Measurements from ENCODE around the gene HOXC10.

The HOXC10 gene

GRCh38 chr12:54022960-54023884 is 38.3 kb downstream of the HOXC10 start:
- peaks cover 5% of the 10 kb centered on the region for H3K4me1 ChIP-seq (ENCODE audit: insufficient read depth, low read length)
- H3K4me3 ChIP-seq (ENCODE audit: low read length) = no peak overlapping the region
- peaks cover 96% of the 10 kb centered on the region for H3K27me3 ChIP-seq (ENCODE audit: insufficient read depth, low read length)
- H3K36me3 ChIP-seq (ENCODE audit: insufficient read depth, low read length) = no peaks in the 10 kb centered on the region
- no peaks in the 10 kb centered on the region for H3K9me3 ChIP-seq (ENCODE audit: low read length)
- no peak overlapping the region for H2AFZ ChIP-seq (ENCODE audit: low read depth, low read length)

GRCh38 chr12:54024127-54024526 is 39.2 kb downstream of the HOXC10 start:
- H3K4me3 ChIP-seq (ENCODE audit: low read length) = no peak overlapping the region
- H3K9me3 ChIP-seq (ENCODE audit: low read length) = no peaks in the 10 kb centered on the region
- H3K36me3 ChIP-seq (ENCODE audit: insufficient read depth, low read length) = no peaks in the 10 kb centered on the region
- no peaks in the 10 kb centered on the region for H3K4me1 ChIP-seq (ENCODE audit: insufficient read depth, low read length)
- H2AFZ ChIP-seq (ENCODE audit: low read depth, low read length) = no peak overlapping the region
- peaks cover 98% of the 10 kb centered on the region for H3K27me3 ChIP-seq (ENCODE audit: insufficient read depth, low read length)

- Histone ChIP-seq H3K4me3 (ENCODE audit: low read length) (no peak overlapping the region), H2AFZ (ENCODE audit: low read depth, low read length) (no peak overlapping the region), H3K27me3 (ENCODE audit: insufficient read depth, low read length) (peaks cover 97% of the 10 kb centered on the region), H3K9me3 (ENCODE audit: low read length) (no peaks in the 10 kb centered on the region), H3K36me3 (ENCODE audit: insufficient read depth, low read length) (no peaks in the 10 kb centered on the region), H3K4me1 (ENCODE audit: insufficient read depth, low read length) (no peaks in the 10 kb centered on the region)
Measured at GRCh38 chr12:54024581-54025305, 39.8 kb downstream of the HOXC10 start.

- Histone ChIP-seq H3K4me3 (ENCODE audit: low read length) (no peak overlapping the region), H3K9me3 (ENCODE audit: low read length) (no peaks in the 10 kb centered on the region), H3K4me1 (ENCODE audit: insufficient read depth, low read length) (no peaks in the 10 kb centered on the region), H3K36me3 (ENCODE audit: insufficient read depth, low read length) (no peaks in the 10 kb centered on the region), H2AFZ (ENCODE audit: low read depth, low read length) (no peak overlapping the region), H3K27me3 (ENCODE audit: insufficient read depth, low read length) (peaks cover 96% of the 10 kb centered on the region)
Measured at GRCh38 chr12:54025499-54026405, 40.8 kb downstream of the HOXC10 start.

- Histone ChIP-seq H2AFZ (ENCODE audit: low read depth, low read length) (no peak overlapping the region), H3K36me3 (ENCODE audit: insufficient read depth, low read length) (no peaks in the 10 kb centered on the region), H3K4me3 (ENCODE audit: low read length) (no peak overlapping the region), H3K27me3 (ENCODE audit: insufficient read depth, low read length) (peaks cover 96% of the 10 kb centered on the region), H3K4me1 (ENCODE audit: insufficient read depth, low read length) (no peaks in the 10 kb centered on the region), H3K9me3 (ENCODE audit: low read length) (no peaks in the 10 kb centered on the region)
Measured at GRCh38 chr12:54026640-54027441, 41.9 kb downstream of the HOXC10 start.

GRCh38 chr12:54027442-54027786 is 42.5 kb downstream of the HOXC10 start:
- no peaks in the 10 kb centered on the region for H3K36me3 ChIP-seq (ENCODE audit: insufficient read depth, low read length)
- H3K27me3 ChIP-seq (ENCODE audit: insufficient read depth, low read length) = peaks cover 96% of the 10 kb centered on the region
- H2AFZ ChIP-seq (ENCODE audit: low read depth, low read length) = no peak overlapping the region
- H3K4me1 ChIP-seq (ENCODE audit: insufficient read depth, low read length) = no peaks in the 10 kb centered on the region
- no peak overlapping the region for H3K4me3 ChIP-seq (ENCODE audit: low read length)
- H3K9me3 ChIP-seq (ENCODE audit: low read length) = no peaks in the 10 kb centered on the region

- H3K9me3 ChIP-seq (ENCODE audit: low read length) = peaks cover 2% of the 10 kb centered on the region
- H3K36me3 ChIP-seq (ENCODE audit: insufficient read depth, low read length) = no peaks in the 10 kb centered on the region
- no peak within 1 kb of the TSS for H2AFZ ChIP-seq (ENCODE audit: low read depth, low read length)
- H3K4me3 ChIP-seq (ENCODE audit: low read length) = no peak within 1 kb of the TSS
- H3K27me3 ChIP-seq (ENCODE audit: insufficient read depth, low read length) = peaks cover 96% of the 10 kb centered on the region
- no peaks in the 10 kb centered on the region for H3K4me1 ChIP-seq (ENCODE audit: insufficient read depth, low read length)
Measured at GRCh38 chr12:54028314-54029201, 43.6 kb downstream of the HOXC10 start, which contains the start of gene HOXC6. TSS of gene HOXC6 (plus strand) at chr12:54028440. CDS start at chr12:54028522, 82 bp downstream.

- H2AFZ ChIP-seq (ENCODE audit: low read depth, low read length) = no peak overlapping the region
- H3K4me3 ChIP-seq (ENCODE audit: low read length) = no peak overlapping the region
- no peaks in the 10 kb centered on the region for H3K36me3 ChIP-seq (ENCODE audit: insufficient read depth, low read length)
- peaks cover 93% of the 10 kb centered on the region for H3K27me3 ChIP-seq (ENCODE audit: insufficient read depth, low read length)
- no peaks in the 10 kb centered on the region for H3K4me1 ChIP-seq (ENCODE audit: insufficient read depth, low read length)
- H3K9me3 ChIP-seq (ENCODE audit: low read length) = peaks cover 2% of the 10 kb centered on the region
Measured at GRCh38 chr12:54029529-54030441, 44.8 kb downstream of the HOXC10 start.

GRCh38 chr12:54030442-54030801 is 45.5 kb downstream of the HOXC10 start:
- Histone ChIP-seq H2AFZ (ENCODE audit: low read depth, low read length) (no peak overlapping the region), H3K4me1 (ENCODE audit: insufficient read depth, low read length) (no peaks in the 10 kb centered on the region), H3K27me3 (ENCODE audit: insufficient read depth, low read length) (peaks cover 94% of the 10 kb centered on the region), H3K9me3 (ENCODE audit: low read length) (peaks cover 2% of the 10 kb centered on the region), H3K4me3 (ENCODE audit: low read length) (no peak overlapping the region), H3K36me3 (ENCODE audit: insufficient read depth, low read length) (no peaks in the 10 kb centered on the region)

- H3K4me3 ChIP-seq (ENCODE audit: low read length) = no peak overlapping the region
Measured at GRCh38 chr12:54030889-54031471, 46.0 kb downstream of the HOXC10 start.

More at GRCh38 chr12:54030889-54031471, 46.0 kb downstream of the HOXC10 start:
- Histone ChIP-seq H3K27me3 (ENCODE audit: insufficient read depth, low read length) (peaks cover 94% of the 10 kb centered on the region), H3K9me3 (ENCODE audit: low read length) (peaks cover 2% of the 10 kb centered on the region), H3K4me1 (ENCODE audit: insufficient read depth, low read length) (no peaks in the 10 kb centered on the region), H2AFZ (ENCODE audit: low read depth, low read length) (no peak overlapping the region), H3K36me3 (ENCODE audit: insufficient read depth, low read length) (no peaks in the 10 kb centered on the region)
